GM12892 (cell line): Measurements from ENCODE around the gene BANF2.

ENCODE experiments used
- POLR2A ChIP-seq: IDR thresholded peaks from 2 replicates; pipeline ENCODE4 v1.6.1; 2011; ENCODE audit warnings: low read depth, low read length, control low read depth
- POLR2AphosphoS5 ChIP-seq: IDR thresholded peaks from 2 replicates; pipeline ENCODE4 v1.6.1; 2011; ENCODE audit warnings: low read depth, low read length, control low read depth

GRCh38 chr20:17685168-17685567, 14.6 kb upstream of the BANF2 start:
- TF ChIP-seq POLR2A (no peak), POLR2AphosphoS5 (no peak)
